Activated B cell treated with CpG ODN at 0.5 μM for 24 hours (primary cell): ENCODE results near the gene ARHGEF28. TPM values are rescaled to one million over a fixed set of nuclear protein-coding genes. Genes with fewer than 3 reads are reported as not detected.

ENCODE experiments used
- ATAC-seq: fragments of 200-7000 bp; cut with Tn5 transposase; one replicate; pipeline ENCODE4 v1.10.0; 2021; ENCODE audit warnings: low read depth, mild to moderate bottlenecking, moderate library complexity
- CTCF ChIA-PET: fragments of 350-600 bp; sonication (Branson Sonifier 250); formaldehyde crosslinking; loops from one replicate; lab custom pipeline; 2021; ENCODE audit warnings: antibody characterized with exemption; lab: Charles Lee
- POLR2A ChIA-PET: fragments of 350-600 bp; sonication (Branson Sonifier 250); formaldehyde crosslinking; loops from one replicate; lab custom pipeline; 2021; ENCODE audit warnings: antibody characterized with exemption; lab: Charles Lee
- DNase-seq: peaks from one replicate; pipeline ENCODE4 v3.0.0; 2022
- H3K27ac Mint-ChIP-seq: one replicate; pipeline ENCODE4 v1.8.0; 2020; ENCODE audit warnings: mixed read lengths
- H3K27me3 Mint-ChIP-seq: one replicate; pipeline ENCODE4 v1.8.0; 2021; ENCODE audit warnings: mixed read lengths
- H3K36me3 Mint-ChIP-seq: one replicate; pipeline ENCODE4 v1.8.0; 2021; ENCODE audit warnings: low read depth, mixed read lengths
- H3K4me1 Mint-ChIP-seq: one replicate; pipeline ENCODE4 v1.8.0; 2021; ENCODE audit warnings: mixed read lengths
- H3K4me3 Mint-ChIP-seq: one replicate; pipeline ENCODE4 v1.8.0; 2020; ENCODE audit warnings: mild to moderate bottlenecking, mixed read lengths
- H3K9me3 Mint-ChIP-seq: one replicate; pipeline ENCODE4 v1.8.0; 2020; ENCODE audit warnings: mixed read lengths
- CTCF ChIP-seq: fragments of 200-600 bp; IDR thresholded peaks from one replicate; pipeline ENCODE4 v1.8.0; 2022; ENCODE audit warnings: antibody characterized with exemption, mild to moderate bottlenecking
- intact Hi-C: fragments of 100-400 bp; cut with micrococcal nuclease; formaldehyde crosslinking; loops from one replicate; pipeline ENCODE4 v1.15.1; 2024
- total RNA-seq: library from RNA; stranded (reverse); gene quantifications from 2 replicates; pipeline ENCODE4 v1.2.3, GENCODE V29; 2022

Gene ARHGEF28
- total RNA-seq, 1 donor from 2014 or later, result not detected

- ATAC-seq (no peak), DNase-seq (no peak)
- Mint-ChIP-seq H3K9me3 (no peaks in the 10 kb centered on the region), H3K4me1 (no peaks in the 10 kb centered on the region), H3K27ac (no peak overlapping the region), H3K36me3 (no peaks in the 10 kb centered on the region), H3K4me3 (no peak overlapping the region), H3K27me3 (no peaks in the 10 kb centered on the region)
- CTCF ChIA-PET, result interaction anchor here (0.8 to 3.6 kb wide), 10 partner anchors 10 to 1062 kb away, joined by 3 to 61 read pairs (median 4); no protein-coding TSS in a partner anchor
- intact Hi-C loops, result loop anchor here (1.0 to 5.0 kb wide), 3 partner anchors 100 to 1057 kb away; no protein-coding TSS in a partner anchor
- TF ChIP-seq CTCF, result no peak
- POLR2A ChIA-PET, result no interaction called here
Measured at GRCh38 chr5:73591698-73592501, 34.1 kb upstream of the ARHGEF28 start.

GRCh38 chr5:73592551-73592950, 33.4 kb upstream of the ARHGEF28 start:
- H3K27ac Mint-ChIP-seq, result no peak overlapping the region
- no peak overlapping the region for H3K4me3 Mint-ChIP-seq
- intact Hi-C loops, result loop anchor here (5.0 kb wide), 1 partner anchor 100 kb away; no protein-coding TSS in a partner anchor
- DNase-seq (no peak), ATAC-seq (no peak)
- ChIA-PET CTCF (interaction anchor here (1.0 to 3.6 kb wide), 4 partner anchors 11 to 203 kb away, joined by 3 to 61 read pairs (median 15); no protein-coding TSS in a partner anchor), POLR2A (no interaction called here)
- no peaks in the 10 kb centered on the region for H3K27me3 Mint-ChIP-seq
- H3K36me3 Mint-ChIP-seq, result no peaks in the 10 kb centered on the region
- no peaks in the 10 kb centered on the region for H3K4me1 Mint-ChIP-seq
- no peak for TF ChIP-seq CTCF
- no peaks in the 10 kb centered on the region for H3K9me3 Mint-ChIP-seq

GRCh38 chr5:73596705-73597328, 29.2 kb upstream of the ARHGEF28 start:
- intact Hi-C loops, result loop anchor here (1.0 kb wide), 1 partner anchor 78 kb away; no protein-coding TSS in a partner anchor
- no peak for ATAC-seq
- Mint-ChIP-seq H3K27me3 (peaks cover 13% of the 10 kb centered on the region), H3K4me3 (no peak overlapping the region), H3K36me3 (no peaks in the 10 kb centered on the region), H3K4me1 (no peaks in the 10 kb centered on the region), H3K9me3 (peaks cover 2% of the 10 kb centered on the region), H3K27ac (no peak overlapping the region)
- no peak for TF ChIP-seq CTCF
- CTCF ChIA-PET, result interaction anchor here (0.6 kb wide), 1 partner anchor 513 kb away, joined by 3 read pairs; no protein-coding TSS in a partner anchor
- POLR2A ChIA-PET, result no interaction called here
- no peak for DNase-seq

- Mint-ChIP-seq H3K36me3 (no peaks in the 10 kb centered on the region), H3K4me1 (no peaks in the 10 kb centered on the region), H3K27me3 (peaks cover 15% of the 10 kb centered on the region), H3K9me3 (peaks cover 6% of the 10 kb centered on the region), H3K27ac (no peak overlapping the region), H3K4me3 (no peak overlapping the region)
- ChIA-PET CTCF (no interaction called here), POLR2A (no interaction called here)
- no peak for ATAC-seq
- no peak for DNase-seq
- TF ChIP-seq CTCF, result no peak
- intact Hi-C loops, result no loop called here
Measured at GRCh38 chr5:73599380-73599779, 26.6 kb upstream of the ARHGEF28 start.

- Mint-ChIP-seq H3K9me3 (peaks cover 6% of the 10 kb centered on the region), H3K27me3 (peaks cover 16% of the 10 kb centered on the region), H3K4me3 (no peak overlapping the region), H3K36me3 (no peaks in the 10 kb centered on the region), H3K27ac (no peak overlapping the region), H3K4me1 (no peaks in the 10 kb centered on the region)
- intact Hi-C loops, result no loop called here
- DNase-seq (no peak), ATAC-seq (no peak)
- ChIA-PET POLR2A (no interaction called here), CTCF (interaction anchor here (0.7 kb wide), 1 partner anchor 14 kb away, joined by 3 read pairs; no protein-coding TSS in a partner anchor)
- no peak for TF ChIP-seq CTCF
Measured at GRCh38 chr5:73603998-73604397, 22.0 kb upstream of the ARHGEF28 start.
